NB4 (cell line): ENCODE data around the gene NLRC3.

Experiments used
- DNase-seq: peaks from one replicate; pipeline ENCODE4 v3.0.0; 2010; ENCODE audit warnings: low read depth
- H3K4me3 ChIP-seq: one replicate; pipeline ENCODE4 v1.5.1; 2011; ENCODE audit warnings: mild to moderate bottlenecking, low read depth, low read length, moderate library complexity
- MYC ChIP-seq: IDR thresholded peaks from 2 replicates; pipeline ENCODE4 v1.6.1; 2011; ENCODE audit warnings: low read depth, low read length
- POLR2A ChIP-seq: IDR thresholded peaks from 2 replicates; pipeline ENCODE4 v1.6.1; 2011; ENCODE audit warnings: mild to moderate bottlenecking; ENCODE audit not compliant: insufficient read length; ENCODE audit errors: extremely low read depth
- TF ChIP-seq, protein P1 (sequence below): IDR thresholded peaks from 2 replicates; pipeline ENCODE4 v1.6.1; 2011; ENCODE audit warnings: low read depth, low read length
- TF ChIP-seq, protein P2 (sequence below): IDR thresholded peaks from one replicate; pipeline ENCODE4 v1.5.1; 2012; ENCODE audit warnings: low read depth, low read length

Gene NLRC3

DNA sequence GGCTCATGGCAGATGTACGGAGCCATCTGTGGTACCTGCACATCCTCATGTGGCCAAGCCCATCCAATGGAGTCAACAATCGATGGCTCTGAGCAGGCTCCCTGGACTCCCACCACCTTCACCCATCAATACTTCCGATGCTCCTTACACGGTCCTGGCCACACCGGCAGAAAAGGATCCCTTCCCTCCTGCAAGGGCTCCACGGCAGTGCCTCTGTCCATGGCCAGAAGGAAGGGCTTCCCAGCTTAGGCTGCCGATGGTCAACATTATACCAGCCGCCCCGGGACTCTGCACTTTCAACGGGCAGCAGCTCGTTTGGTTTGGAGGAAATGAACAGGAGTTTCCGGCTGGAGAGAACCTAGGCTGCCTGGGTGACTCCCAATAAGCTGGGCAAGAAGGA is 21.0 kb upstream of the NLRC3 start:
- TF ChIP-seq POLR2A (no peak), MYC (no peak)
- TF ChIP-seq, protein P1, sequence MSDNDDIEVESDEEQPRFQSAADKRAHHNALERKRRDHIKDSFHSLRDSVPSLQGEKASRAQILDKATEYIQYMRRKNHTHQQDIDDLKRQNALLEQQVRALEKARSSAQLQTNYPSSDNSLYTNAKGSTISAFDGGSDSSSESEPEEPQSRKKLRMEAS, result no peak
- TF ChIP-seq, protein P2, sequence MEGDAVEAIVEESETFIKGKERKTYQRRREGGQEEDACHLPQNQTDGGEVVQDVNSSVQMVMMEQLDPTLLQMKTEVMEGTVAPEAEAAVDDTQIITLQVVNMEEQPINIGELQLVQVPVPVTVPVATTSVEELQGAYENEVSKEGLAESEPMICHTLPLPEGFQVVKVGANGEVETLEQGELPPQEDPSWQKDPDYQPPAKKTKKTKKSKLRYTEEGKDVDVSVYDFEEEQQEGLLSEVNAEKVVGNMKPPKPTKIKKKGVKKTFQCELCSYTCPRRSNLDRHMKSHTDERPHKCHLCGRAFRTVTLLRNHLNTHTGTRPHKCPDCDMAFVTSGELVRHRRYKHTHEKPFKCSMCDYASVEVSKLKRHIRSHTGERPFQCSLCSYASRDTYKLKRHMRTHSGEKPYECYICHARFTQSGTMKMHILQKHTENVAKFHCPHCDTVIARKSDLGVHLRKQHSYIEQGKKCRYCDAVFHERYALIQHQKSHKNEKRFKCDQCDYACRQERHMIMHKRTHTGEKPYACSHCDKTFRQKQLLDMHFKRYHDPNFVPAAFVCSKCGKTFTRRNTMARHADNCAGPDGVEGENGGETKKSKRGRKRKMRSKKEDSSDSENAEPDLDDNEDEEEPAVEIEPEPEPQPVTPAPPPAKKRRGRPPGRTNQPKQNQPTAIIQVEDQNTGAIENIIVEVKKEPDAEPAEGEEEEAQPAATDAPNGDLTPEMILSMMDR, result no peak

DNA sequence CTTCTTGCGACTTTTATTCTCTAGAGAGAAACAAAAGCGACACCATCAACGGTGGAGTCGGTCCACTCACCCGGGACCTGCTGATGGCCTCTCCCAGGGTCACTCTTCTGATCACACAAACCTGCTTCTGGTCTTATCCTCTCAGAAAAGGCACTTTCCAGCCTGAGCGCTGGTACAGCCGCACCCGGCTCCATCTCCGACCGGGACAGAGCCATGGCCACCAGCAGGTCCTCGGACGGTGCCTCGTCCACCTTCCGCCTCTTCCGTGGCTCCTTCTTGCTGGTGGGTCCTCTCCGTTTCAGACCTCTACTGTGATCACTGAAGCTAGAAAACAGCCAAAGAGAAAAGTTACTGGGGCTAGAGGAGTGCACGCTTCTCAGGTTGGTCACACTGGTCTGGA is 20.5 kb upstream of the NLRC3 start:
- H3K4me3 ChIP-seq, result no peak overlapping the region
- DNase-seq, result no peak
- TF ChIP-seq POLR2A (no peak), MYC (no peak)
- TF ChIP-seq, protein P1, result no peak
- TF ChIP-seq, protein P2, result no peak

More for the DNA sequence above, 21.0 kb upstream of the NLRC3 start:
- H3K4me3 ChIP-seq, result no peak overlapping the region
- no peak for DNase-seq

DNA sequence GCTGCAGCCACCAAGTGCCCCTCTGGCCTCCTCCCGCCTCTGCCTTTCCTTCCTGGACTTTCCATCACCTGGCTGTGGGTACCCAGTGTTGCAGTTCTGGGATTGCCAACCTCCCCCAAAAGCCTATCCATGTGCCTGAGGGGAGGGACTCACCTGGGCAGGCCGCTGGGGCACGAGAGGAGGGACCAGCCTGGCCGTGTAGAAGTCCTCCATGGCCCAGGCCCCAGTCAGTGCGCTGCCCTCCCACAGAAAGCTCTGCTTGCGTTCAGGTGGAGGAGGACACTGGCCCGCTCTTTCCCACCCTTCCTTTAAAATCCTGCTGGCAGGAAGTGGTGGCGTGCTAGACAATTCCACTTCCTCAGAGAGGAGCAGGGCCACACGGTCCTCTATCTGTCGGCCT is 20.0 kb upstream of the NLRC3 start:
- no peak overlapping the region for H3K4me3 ChIP-seq
- TF ChIP-seq, protein P2, result no peak
- TF ChIP-seq, protein P1, result no peak
- no peak for TF ChIP-seq POLR2A
- no peak for TF ChIP-seq MYC
- no peak for DNase-seq

DNA sequence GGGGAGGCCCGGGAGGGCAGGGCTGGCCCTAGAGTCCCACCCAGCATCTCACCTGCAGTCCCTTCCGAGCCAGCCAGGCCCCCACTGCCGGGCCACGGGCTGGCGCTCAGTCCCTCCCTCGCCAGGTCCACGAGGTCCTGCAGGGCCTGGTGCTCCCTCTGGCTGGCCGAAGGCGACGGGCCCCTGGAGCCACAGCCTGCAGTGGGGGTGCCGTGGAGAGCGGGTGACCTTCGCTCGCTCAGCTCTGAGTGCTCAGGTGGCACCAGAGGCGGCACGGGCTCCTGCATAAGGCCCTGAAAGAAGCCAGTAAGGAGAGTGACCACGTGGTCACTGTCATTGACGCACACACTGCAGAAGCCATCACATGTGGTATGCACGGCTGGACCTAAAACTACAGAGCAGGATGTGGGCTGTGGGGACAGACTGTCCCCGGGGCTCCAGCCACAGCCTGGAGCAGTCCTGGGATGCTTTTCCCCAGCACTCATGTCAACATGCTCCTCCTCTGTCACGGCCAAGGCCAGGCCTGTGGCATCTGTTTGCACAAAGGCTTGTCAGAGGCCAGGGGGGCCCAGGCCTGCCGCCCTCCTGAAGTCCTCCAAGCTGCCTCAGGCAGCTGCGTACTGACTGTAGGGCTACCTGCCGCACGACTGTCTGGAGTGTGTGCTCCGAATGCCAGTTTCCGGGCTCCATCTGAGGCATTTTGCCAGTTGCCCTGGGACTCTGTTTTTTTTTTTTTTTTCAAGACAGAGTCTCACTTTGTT is 19.1 kb upstream of the NLRC3 start:
- no peak overlapping the region for H3K4me3 ChIP-seq
- TF ChIP-seq POLR2A (no peak), MYC (no peak)
- TF ChIP-seq, protein P2, result no peak
- TF ChIP-seq, protein P1, result no peak
- DNase-seq, result no peak

DNA sequence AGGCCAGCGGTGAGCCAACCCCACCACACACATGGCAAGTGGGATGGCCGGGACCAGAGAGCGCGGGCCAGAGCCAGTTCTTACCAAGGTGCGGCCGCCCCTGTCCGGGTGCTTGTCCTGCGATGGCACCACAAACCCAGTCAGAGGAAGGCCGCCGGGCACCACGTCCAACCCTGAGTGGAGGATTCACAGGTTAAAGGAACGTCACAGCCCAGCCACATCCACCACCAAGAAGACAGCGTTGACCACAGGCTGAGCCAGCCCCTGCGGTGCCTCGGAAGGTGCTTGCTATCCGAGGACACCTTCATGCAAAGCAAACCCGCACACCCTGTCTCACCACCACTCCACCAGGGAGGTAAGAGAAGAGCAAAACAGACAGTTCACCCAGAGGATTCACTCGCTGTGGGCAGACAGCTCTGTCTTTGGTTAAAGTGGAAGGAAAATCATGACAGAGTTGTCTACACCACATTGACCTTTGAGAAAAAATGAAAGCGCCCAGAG is 18.4 kb upstream of the NLRC3 start:
- TF ChIP-seq, protein P1, result no peak
- TF ChIP-seq POLR2A, result no peak
- TF ChIP-seq MYC, result no peak
- TF ChIP-seq, protein P2, result no peak
- DNase-seq, result no peak
- H3K4me3 ChIP-seq, result no peak overlapping the region
